HG03060 (cell line): ENCODE data around the gene AK9.
"Not testable (repeated sequence)": the region's sequence is repeated elsewhere in the genome, so short reads cannot be mapped to it uniquely, and the experiment has no call there.

ENCODE experiments used
- ATAC-seq: cut with Tn5 transposase; IDR thresholded peaks from one replicate; pipeline ENCODE4 v1.9.1; 2021; ENCODE audit warnings: low read depth, moderate number of reproducible peaks; ENCODE audit not compliant: unreplicated experiment

The AK9 gene

GRCh38 chr6:109701221-109701620 is 10.2 kb upstream of the AK9 start:
- ATAC-seq: no peak

- ATAC-seq: no peak
Measured at GRCh38 chr6:109696355-109696754, 5.4 kb upstream of the AK9 start.

GRCh38 chr6:109695468-109695867 is 4.5 kb upstream of the AK9 start:
- ATAC-seq: no peak

DNA sequence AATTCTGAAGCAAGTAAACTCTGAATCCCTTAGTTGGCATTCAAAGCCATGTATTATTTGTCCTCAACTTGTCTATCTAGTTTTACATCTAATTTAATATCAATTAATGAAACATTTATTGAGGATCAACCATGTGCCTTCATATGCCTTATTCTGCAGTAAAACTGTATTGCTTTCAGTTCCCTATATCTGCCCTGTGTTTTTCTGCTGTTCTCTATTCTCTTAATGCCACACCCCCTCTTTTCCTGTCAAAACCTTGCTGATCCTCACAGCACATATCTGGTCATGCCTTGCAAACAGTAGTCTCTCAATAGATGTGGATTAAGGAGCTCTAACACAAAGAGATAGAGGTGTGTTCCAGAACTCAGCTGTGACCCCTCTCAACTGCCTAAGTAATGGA is 2.1 kb upstream of the AK9 start:
- no peak for ATAC-seq

DNA sequence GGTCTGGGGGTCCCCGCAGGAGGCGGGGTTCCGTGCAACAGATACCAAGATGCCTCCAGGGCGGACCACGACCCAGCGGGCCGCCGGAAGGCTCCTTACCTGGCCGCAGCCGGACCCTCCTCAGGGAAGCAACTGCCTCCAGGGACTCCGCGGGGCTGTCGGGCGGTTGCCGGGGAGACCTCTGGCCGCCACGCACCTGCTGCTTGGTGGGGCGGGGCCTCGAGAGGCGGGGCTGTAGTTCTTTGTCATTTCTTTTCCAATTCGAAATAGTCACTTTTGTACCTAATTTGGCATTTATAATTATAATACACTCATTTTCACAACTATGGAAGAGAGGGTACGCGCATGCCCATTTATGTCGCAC is 647 bp downstream of the AK9 start:
- peak; percentile 15 for ATAC-seq

DNA sequence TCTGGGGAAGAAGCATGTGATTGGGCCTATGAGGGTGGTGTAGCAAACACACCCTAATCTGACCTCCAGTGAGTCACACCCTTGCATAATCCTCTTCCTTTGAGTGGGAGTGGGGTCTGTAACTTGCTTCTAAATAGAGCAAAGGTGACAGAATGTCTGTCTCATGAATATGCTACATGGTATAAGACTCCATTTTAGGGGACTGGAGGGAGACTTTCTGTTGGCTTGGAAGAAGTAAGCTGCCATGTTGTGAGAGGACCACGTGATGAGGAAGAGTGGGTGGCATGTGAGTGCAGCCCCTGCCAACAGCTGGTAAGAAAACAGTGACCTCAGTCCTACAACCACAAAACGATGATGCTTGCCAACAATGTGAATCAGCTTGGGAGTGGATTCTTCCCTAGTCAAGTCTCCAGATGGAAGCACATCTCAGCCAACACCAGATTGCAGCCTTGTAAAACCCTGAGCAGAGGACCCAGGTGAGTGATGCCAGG is 3.7 kb downstream of the AK9 start:
- no peak for ATAC-seq

DNA sequence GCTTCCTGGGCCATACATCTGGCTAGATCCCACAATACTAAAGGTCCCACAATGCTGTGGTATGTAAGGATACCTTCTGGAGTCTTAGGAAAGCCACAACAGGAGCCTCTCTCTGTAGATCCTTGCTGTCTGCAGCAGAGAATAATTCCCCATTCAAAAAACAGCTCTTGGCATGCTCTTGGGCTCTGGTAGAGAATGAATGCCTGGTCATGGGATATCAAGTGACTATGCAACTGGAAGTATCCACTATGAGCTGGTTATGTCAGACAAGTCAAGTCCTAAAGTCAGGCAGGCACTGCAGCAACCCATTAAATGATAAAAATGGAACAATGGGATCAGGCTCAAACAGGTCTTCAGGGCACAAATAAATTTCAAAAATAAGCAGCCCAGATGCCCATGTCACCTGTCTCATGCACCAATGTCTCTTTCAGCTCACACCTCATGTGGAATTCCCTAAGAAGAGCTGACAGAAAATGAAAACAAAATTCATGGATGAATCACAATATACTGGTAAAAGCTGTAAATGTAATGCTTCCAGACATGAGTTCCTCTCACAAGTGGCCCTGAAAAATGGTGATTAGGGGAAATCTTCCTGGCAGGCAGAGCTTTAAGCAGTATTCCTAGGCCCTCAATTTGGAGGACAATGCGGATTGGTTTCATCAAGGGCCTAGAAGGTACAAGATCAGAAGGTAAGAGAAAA is 4.3 kb downstream of the AK9 start:
- no peak for ATAC-seq

- not testable (repeated sequence) for ATAC-seq
Measured at GRCh38 chr6:109678661-109679505, 12.1 kb downstream of the AK9 start.

DNA sequence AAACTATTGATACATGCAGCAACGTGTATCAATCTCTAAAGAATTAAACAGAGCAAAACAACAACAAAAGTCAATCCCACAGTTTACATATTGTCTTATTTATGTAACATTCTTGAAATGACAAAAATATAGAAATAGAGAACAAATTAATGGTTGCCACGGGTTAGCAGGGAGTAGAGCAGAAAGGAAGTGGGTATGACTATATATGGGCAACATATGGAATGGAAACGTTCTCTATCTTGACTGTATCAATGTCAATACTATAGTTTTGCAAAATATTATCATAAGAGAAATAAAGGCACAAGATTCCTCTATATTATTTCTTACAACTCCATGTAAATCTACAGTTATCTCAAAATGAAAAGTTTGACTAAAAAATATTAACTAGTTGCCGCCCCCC is 12.8 kb downstream of the AK9 start:
- ATAC-seq: no peak

DNA sequence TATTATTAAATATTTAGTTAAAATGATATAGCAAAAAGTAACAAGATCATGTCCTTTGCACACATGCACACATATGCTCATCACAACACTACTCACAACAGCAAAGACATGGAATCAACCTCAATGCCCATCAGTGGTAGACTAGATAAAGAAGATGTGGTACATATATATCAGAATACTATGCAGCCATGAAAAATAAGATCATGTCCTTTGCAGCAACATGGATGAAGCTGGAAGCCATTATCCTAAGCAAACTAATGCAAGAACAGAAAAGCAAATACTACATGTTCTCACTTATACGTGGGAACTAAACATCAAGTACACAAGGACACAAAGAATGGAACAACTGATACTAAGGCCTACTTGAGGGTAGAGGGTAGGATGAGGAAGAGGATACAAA is 14.3 kb downstream of the AK9 start:
- ATAC-seq: no peak

DNA sequence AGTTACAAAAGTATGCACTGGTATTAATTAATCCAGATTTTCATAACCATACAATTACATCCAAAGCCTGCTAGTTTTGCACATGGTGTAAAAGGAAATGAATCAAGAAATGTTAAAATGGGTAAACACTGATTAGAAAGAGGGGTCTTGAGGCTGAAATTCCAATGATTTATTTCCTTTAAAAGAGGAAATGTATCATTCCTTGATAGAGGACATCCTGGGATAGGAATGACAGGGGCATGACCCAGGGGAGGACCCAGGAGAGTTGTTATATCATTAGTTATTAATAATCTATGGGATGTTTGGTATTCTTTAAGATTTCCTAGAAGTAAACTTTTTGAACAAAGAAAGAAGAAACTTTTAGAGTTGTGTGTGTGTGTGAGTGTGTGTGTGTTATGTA is 18.2 kb downstream of the AK9 start:
- ATAC-seq: no peak

- ATAC-seq: no peak
Measured at GRCh38 chr6:109672175-109672574, 18.8 kb downstream of the AK9 start.

GRCh38 chr6:109671733-109672132 is 19.3 kb downstream of the AK9 start:
- no peak for ATAC-seq

DNA sequence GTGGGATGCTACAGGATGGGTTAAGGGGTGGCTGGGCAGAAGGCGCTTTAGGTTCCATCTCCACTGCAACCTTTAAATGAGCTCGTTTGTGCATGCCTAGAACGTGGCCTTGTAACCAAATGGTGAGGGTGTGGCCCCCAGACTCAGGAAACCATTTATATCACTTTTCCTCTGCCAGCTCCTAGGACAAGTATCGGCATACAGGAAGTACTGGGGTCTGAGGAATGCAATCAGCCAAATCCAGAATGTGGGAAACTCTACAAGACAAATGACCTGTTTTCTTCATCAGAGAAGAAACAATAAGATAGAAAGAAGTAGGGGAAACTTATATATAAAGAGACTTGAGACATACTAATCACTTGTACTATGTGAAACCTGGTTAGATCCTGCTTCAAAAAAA is 21.2 kb downstream of the AK9 start:
- no peak for ATAC-seq

GRCh38 chr6:109662192-109662591 is 28.8 kb downstream of the AK9 start:
- no peak for ATAC-seq

DNA sequence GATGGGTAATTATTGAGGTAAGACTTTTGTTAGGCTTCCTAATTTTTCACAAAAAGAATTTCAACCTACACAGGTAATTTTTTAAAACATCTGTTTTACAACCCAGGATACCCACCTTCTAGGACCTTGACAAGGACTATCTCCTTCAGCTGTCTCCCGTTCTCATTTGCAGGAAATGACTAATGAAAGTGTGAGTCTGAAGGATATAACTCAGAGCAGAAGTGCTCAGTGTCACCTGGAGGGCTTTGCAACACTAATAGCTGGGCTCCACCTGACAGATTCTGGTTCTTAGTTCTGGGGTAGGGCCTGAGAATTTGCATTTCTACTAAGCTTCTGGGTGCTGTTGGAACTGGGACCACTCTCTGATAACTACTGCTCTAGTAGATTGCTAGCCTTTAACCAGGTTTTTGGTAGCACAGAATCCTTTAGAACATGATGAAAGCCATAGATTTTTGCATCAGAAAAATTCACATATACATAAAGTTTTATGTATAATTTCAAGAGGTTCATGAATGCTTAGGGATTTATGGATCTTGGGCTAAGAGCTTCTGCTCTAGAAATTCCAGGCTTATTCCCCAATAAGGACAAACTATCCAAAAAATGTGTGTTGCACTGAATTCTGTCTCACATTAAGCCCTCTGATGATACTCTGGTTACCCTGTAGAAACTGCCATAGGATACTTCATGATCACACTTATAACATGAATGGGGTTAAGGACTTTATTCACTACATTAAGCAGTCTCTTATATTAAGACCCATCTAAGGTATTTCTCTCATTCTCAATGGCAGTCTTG is 30.3 kb downstream of the AK9 start:
- ATAC-seq: no peak

DNA sequence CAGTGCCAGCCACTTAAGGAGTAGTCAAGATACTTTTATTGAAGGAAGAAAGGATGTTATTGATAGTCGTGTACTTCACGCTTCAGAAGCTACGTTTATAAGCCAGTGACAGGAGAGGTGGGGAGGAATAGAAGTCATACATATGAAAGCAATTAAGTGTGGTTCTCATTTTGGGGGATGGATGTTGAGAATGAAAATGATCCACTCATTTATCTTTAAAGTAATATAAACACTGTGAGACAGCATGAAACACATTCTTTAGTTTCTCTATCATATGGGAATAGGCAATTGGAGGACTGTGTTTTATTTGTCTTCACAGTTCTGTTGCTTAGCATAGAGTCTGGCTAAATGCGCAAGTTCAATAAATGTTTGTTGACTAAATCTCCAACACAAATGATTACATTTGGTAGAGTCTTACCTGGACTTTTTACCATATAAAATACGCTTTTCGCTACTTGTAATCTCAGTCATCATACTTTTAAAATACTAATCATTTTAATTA is 35.2 kb downstream of the AK9 start:
- no peak for ATAC-seq

DNA sequence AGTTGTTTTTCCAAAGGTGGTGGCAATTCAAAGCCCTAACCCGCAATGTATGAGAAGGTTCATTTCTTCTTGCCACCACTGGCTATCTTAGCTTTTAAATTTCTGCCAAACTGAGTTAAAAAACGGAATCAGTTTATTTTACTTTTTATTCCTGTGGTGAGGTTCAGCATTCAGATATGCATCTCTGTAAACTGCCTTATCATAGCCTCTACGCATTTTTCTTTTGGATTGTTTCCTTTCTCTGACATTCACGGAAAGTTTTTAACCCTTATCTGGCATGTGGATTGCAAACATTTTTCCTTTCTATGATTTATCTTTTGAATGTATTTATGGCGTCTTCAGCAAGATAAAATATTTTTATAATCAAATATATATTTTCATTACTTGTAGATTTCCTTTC is 37.7 kb downstream of the AK9 start:
- no peak for ATAC-seq

GRCh38 chr6:109644131-109644530 is 46.9 kb downstream of the AK9 start:
- no peak for ATAC-seq

- no peak for ATAC-seq
Measured at GRCh38 chr6:109632405-109632804, 58.6 kb downstream of the AK9 start.

DNA sequence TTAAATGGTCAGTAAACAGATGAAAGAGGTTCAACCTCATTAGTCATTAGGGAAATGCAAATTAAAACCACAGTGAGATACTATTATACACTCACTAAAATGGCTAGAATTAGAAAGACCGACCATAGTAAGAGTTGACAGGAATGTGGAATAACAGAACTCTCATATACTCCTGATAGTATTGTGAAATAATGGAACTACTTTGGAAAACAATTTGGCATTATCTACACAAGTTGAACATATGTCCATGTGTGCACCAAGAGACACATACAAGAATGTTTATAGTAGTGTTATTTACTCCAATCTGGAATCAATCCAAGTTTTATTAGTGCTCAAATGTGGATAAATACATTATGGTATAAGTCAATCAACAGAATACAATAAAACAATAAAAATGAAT is 59.6 kb downstream of the AK9 start:
- no peak for ATAC-seq
